Cardiac muscle cell (in vitro differentiated cells and primary cell): ENCODE results near the gene SAFB. TPM values are rescaled to one million over a fixed set of nuclear protein-coding genes. Genes with fewer than 3 reads are reported as not detected.

Experiments
- DNase-seq, 2 donors: peaks; one replicate each; pipeline versions ENCODE4 v3.0.0 to v3.0.0-alpha.2; 2010 to 2017; ENCODE audit warnings: low read depth in 1 of 2, low spot score in 1 of 2
- H3K27ac ChIP-seq: fragments of 200-600 bp; sonication (generic); 2 replicates; pipeline ENCODE4 v1.5.1; 2016
- H3K27me3 ChIP-seq: fragments of 200-600 bp; sonication (generic); 2 replicates; pipeline ENCODE4 v1.6.0; 2016; ENCODE audit warnings: control low read depth
- H3K36me3 ChIP-seq: fragments of 200-600 bp; sonication (generic); 2 replicates; pipeline ENCODE4 v1.5.1; 2016; ENCODE audit warnings: control low read depth
- H3K4me1 ChIP-seq: fragments of 200-600 bp; sonication (generic); 2 replicates; pipeline ENCODE4 v1.8.1; 2017; ENCODE audit warnings: low read depth, mild to moderate bottlenecking, mixed run types
- H3K4me3 ChIP-seq: fragments of 200-600 bp; sonication (generic); 2 replicates; pipeline ENCODE4 v1.5.1; 2016; ENCODE audit warnings: mild to moderate bottlenecking
- H3K9me3 ChIP-seq: fragments of 200-600 bp; sonication (generic); 2 replicates; pipeline ENCODE4 v1.5.1; 2017; ENCODE audit warnings: low read depth, mild to moderate bottlenecking, control low read depth
- CTCF ChIP-seq: IDR thresholded peaks from 2 replicates; pipeline ENCODE4 v1.5.1; 2012; ENCODE audit warnings: low read depth, mild to moderate bottlenecking, low read length
- polyA plus RNA-seq: library from polyadenylated mRNA; unstranded; fragments of >200 nt; fragmentation: Nextera tagmentation; extraction: Ambion mirVana; gene quantifications from 2 replicates; pipeline ENCODE4 v1.2.1, GENCODE V29; 2016
- total RNA-seq: library from RNA; depleted of rRNA; stranded (reverse); fragments of >200 nt; gene quantifications from 2 replicates; pipeline ENCODE4 v1.2.3, GENCODE V29; 2016

Gene SAFB
- total and polyA plus RNA-seq, 2 experiments from 2014 or later: 108 to 127 TPM

GRCh38 chr19:5693195-5694166 lies 70.6 kb downstream of the SAFB start:
- Histone ChIP-seq H3K27me3 (no peaks in the 10 kb centered on the region), H3K27ac (peak overlapping the region; percentile 4), H3K4me3 (no peak overlapping the region), H3K4me1 (no peaks in the 10 kb centered on the region), H3K36me3 (peaks cover 37% of the 10 kb centered on the region), H3K9me3 (no peaks in the 10 kb centered on the region)
- no peak for TF ChIP-seq CTCF
- DNase-seq: no peak

GRCh38 chr19:5694167-5694955 lies 71.5 kb downstream of the SAFB start:
- H3K27ac ChIP-seq: no peak overlapping the region
- no peak for TF ChIP-seq CTCF
- no peaks in the 10 kb centered on the region for H3K4me1 ChIP-seq
- H3K9me3 ChIP-seq: no peaks in the 10 kb centered on the region
- H3K36me3 ChIP-seq: peaks cover 43% of the 10 kb centered on the region
- no peak overlapping the region for H3K4me3 ChIP-seq
- DNase-seq: no peak
- no peaks in the 10 kb centered on the region for H3K27me3 ChIP-seq

- Histone ChIP-seq H3K27me3 (no peaks in the 10 kb centered on the region), H3K4me3 (no peak overlapping the region), H3K4me1 (no peaks in the 10 kb centered on the region), H3K9me3 (no peaks in the 10 kb centered on the region), H3K36me3 (peaks cover 48% of the 10 kb centered on the region), H3K27ac (no peak overlapping the region)
- DNase-seq: no peak
- no peak for TF ChIP-seq CTCF
These were observed 72.2 kb downstream of the SAFB start for GRCh38 chr19:5694956-5695648.

GRCh38 chr19:5695649-5696195 lies 72.8 kb downstream of the SAFB start:
- Histone ChIP-seq H3K27me3 (no peaks in the 10 kb centered on the region), H3K9me3 (no peaks in the 10 kb centered on the region), H3K4me1 (no peaks in the 10 kb centered on the region), H3K4me3 (no peak overlapping the region), H3K36me3 (peaks cover 52% of the 10 kb centered on the region), H3K27ac (no peak overlapping the region)
- no peak for DNase-seq
- no peak for TF ChIP-seq CTCF
